ENCODE measurements around the gene DRAXIN.

GRCh38 chr1:11682799-11683198 lies 8.7 kb upstream of the DRAXIN start:
- TF ChIP-seq TAF1 (IDR thresholded peaks at IDR 0.05; ENCODE audit: low read depth, low read length): no peak
- TF ChIP-seq POLR2A (IDR thresholded peaks at IDR 0.05; ENCODE audit: low read depth, low read length): no peak
